Right lobe of liver (tissue), 4 donors: Measurements from ENCODE around the gene TSSK2.

Experiments used
- CTCF ChIP-seq, 4 donors: fragments of 200-600 bp in 3 of 4; fragments of 450-650 bp in 1 of 4; IDR thresholded peaks; one replicate each; pipeline versions ENCODE4 v1.5.1 to v1.8.0; 2016 to 2022; ENCODE audit warnings: antibody characterized with exemption in 4 of 4, mild to moderate bottlenecking in 2 of 4
- POLR2A ChIP-seq: fragments of 450-650 bp; IDR thresholded peaks from one replicate; pipeline ENCODE4 v1.6.1; 2017; ENCODE audit warnings: antibody characterized with exemption, mild to moderate bottlenecking
- donor health status: DM: no; HTN: no; CAD: no.
- donor health status: DM: no; HTN: no; CAD: no.
- donor health status: DM: no; HTN: yes; CAD: no.

DNA sequence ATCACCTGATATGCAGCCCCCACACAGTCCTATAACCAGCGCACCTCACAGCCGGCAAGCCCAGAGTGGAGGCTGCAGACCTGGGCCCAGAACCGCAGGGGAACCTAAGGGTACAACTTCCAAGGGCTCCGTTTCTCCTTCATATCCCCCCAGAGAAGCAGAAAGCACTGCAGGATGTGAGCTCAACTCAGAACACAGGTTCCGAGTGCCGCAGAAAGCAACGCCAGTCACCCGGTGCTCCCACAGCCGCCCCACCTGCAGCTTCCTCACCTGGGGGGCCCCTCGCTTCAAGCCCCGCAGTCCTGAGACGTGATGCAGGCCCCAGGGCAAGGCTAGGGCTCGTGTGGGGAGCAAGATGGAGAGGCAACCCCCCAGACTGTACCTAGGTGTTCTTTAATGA is 2.5 kb downstream of the TSSK2 start:
- no peak for TF ChIP-seq CTCF (IDR thresholded peaks at IDR 0.05)
- no peak for TF ChIP-seq POLR2A
